Mesenchymal stem cell (in vitro differentiated cells and primary cell): ENCODE measurements around the gene PPP1R9B.

ENCODE experiments used
- DNase-seq: peaks from one replicate; pipeline ENCODE4 v3.0.0-alpha.2; 2013
- H2AFZ ChIP-seq: one replicate; pipeline ENCODE4 v1.6.1; 2013; ENCODE audit warnings: low read depth, mild to moderate bottlenecking, control low read depth, inconsistent platforms, low read length, moderate library complexity
- H2AK5ac ChIP-seq: 2 replicates; pipeline ENCODE4 v1.6.1; 2013; ENCODE audit warnings: low read length, moderate library complexity, mild to moderate bottlenecking, inconsistent platforms; ENCODE audit not compliant: severe bottlenecking
- H2BK120ac ChIP-seq: one replicate; pipeline ENCODE4 v1.6.1; 2013; ENCODE audit warnings: low read depth, mild to moderate bottlenecking, inconsistent platforms, low read length, moderate library complexity
- H2BK12ac ChIP-seq, 2 experiments: one replicate each; pipeline ENCODE4 v1.6.1; 2013; ENCODE audit warnings: inconsistent platforms in 2 of 2, low read length in 2 of 2, mild to moderate bottlenecking in 2 of 2, moderate library complexity in 2 of 2, control low read depth in 1 of 2
- H2BK15ac ChIP-seq: one replicate; pipeline ENCODE4 v1.6.1; 2013; ENCODE audit warnings: mild to moderate bottlenecking, low read depth, inconsistent platforms; ENCODE audit not compliant: poor library complexity, severe bottlenecking
- H2BK5ac ChIP-seq: 2 replicates; pipeline ENCODE4 v1.6.1; 2013; ENCODE audit warnings: low read depth, mild to moderate bottlenecking, low read length, control low read depth, inconsistent platforms; ENCODE audit not compliant: poor library complexity, severe bottlenecking
- H3K14ac ChIP-seq, 2 experiments: one replicate each; pipeline ENCODE4 v1.6.1; 2013; ENCODE audit warnings: inconsistent platforms in 2 of 2, low read length in 2 of 2, control low read depth in 1 of 2, mild to moderate bottlenecking in 1 of 2, moderate library complexity in 1 of 2
- H3K18ac ChIP-seq, 2 experiments: one replicate each; pipeline ENCODE4 v1.6.1; 2013; ENCODE audit warnings: inconsistent platforms in 2 of 2, low read length in 2 of 2, control low read depth in 1 of 2, low read depth in 1 of 2, mild to moderate bottlenecking in 1 of 2
- H3K23ac ChIP-seq, 2 experiments: one replicate each; pipeline ENCODE4 v1.6.1; 2013; ENCODE audit warnings: inconsistent platforms in 2 of 2, low read length in 2 of 2, mild to moderate bottlenecking in 2 of 2, moderate library complexity in 2 of 2, control low read depth in 1 of 2
- H3K27ac ChIP-seq: 2 replicates; pipeline ENCODE4 v1.5.1; 2013; ENCODE audit warnings: mild to moderate bottlenecking, moderate library complexity, low read length, control low read depth, inconsistent platforms; ENCODE audit not compliant: poor library complexity, severe bottlenecking
- H3K27me3 ChIP-seq, 2 experiments: 2 replicates each; pipeline versions ENCODE4 v1.6.1 to v1.7.0; 2013; ENCODE audit warnings: low read length in 2 of 2, mild to moderate bottlenecking in 2 of 2, moderate library complexity in 2 of 2, control low read depth in 1 of 2, inconsistent platforms in 1 of 2; ENCODE audit not compliant: control insufficient read depth in 1 of 2, insufficient read depth in 1 of 2
- H3K36me3 ChIP-seq, 2 experiments: 2 replicates each; pipeline versions ENCODE4 v1.6.1 to v1.7.0; 2013; ENCODE audit warnings: low read length in 2 of 2, control low read depth in 1 of 2, inconsistent platforms in 1 of 2, low read depth in 1 of 2, mild to moderate bottlenecking in 1 of 2; ENCODE audit not compliant: insufficient read depth in 2 of 2, control insufficient read depth in 1 of 2
- H3K4ac ChIP-seq, 2 experiments: one replicate each; pipeline ENCODE4 v1.6.1; 2013; ENCODE audit warnings: inconsistent platforms in 2 of 2, low read length in 2 of 2, mild to moderate bottlenecking in 2 of 2, moderate library complexity in 2 of 2, control low read depth in 1 of 2, low read depth in 1 of 2
- H3K4me1 ChIP-seq: 2 replicates; pipeline ENCODE4 v1.6.1; 2013; ENCODE audit warnings: low read depth, low read length, control low read depth; ENCODE audit not compliant: control insufficient read depth, insufficient read depth
- H3K4me2 ChIP-seq: 2 replicates; pipeline ENCODE4 v1.6.1; 2013; ENCODE audit warnings: low read length, mild to moderate bottlenecking, inconsistent platforms; ENCODE audit not compliant: poor library complexity, severe bottlenecking
- H3K4me3 ChIP-seq, 2 experiments: 2 replicates each; pipeline versions ENCODE4 v1.5.1 to v1.7.0; 2013; ENCODE audit warnings: low read length in 2 of 2, mild to moderate bottlenecking in 2 of 2, control low read depth in 1 of 2, low read depth in 1 of 2; ENCODE audit not compliant: insufficient read depth in 1 of 2
- H3K79me1 ChIP-seq: replicated peaks from 2 replicates; pipeline ENCODE4 v1.6.1; 2013; ENCODE audit warnings: mild to moderate bottlenecking, control low read depth, low read length, inconsistent platforms; ENCODE audit not compliant: poor library complexity, severe bottlenecking
- H3K9ac ChIP-seq: 2 replicates; pipeline ENCODE4 v1.7.0; 2013; ENCODE audit warnings: mild to moderate bottlenecking, low read length, moderate library complexity
- H3K9me3 ChIP-seq: 2 replicates; pipeline ENCODE4 v1.7.0; 2013; ENCODE audit warnings: mild to moderate bottlenecking, low read length; ENCODE audit not compliant: control insufficient read depth
- H4K8ac ChIP-seq: one replicate; pipeline ENCODE4 v1.6.1; 2013; ENCODE audit warnings: inconsistent platforms, mild to moderate bottlenecking, low read length, moderate library complexity
- H4K91ac ChIP-seq: one replicate; pipeline ENCODE4 v1.6.1; 2013; ENCODE audit warnings: mild to moderate bottlenecking, low read length, inconsistent platforms
- WGBS: methylation state at CpG from one replicate; pipeline ENCODE4 v1.1.7; 2013; ENCODE audit warnings: mixed read lengths; 5-methylcytosine and 5-hydroxymethylcytosine counted together

The PPP1R9B gene

GRCh38 chr17:50127697-50128361 lies 22.6 kb downstream of the PPP1R9B start:
- Histone ChIP-seq H3K79me1 (peaks cover 21% of the 10 kb centered on the region), H3K4me2 (peak overlapping the region; percentile 65), H2BK15ac (no peak overlapping the region), H3K36me3 (peaks cover 0 to 14% of the 10 kb centered on the region in 2 experiments), H4K8ac (peak overlapping the region; percentile 3), H3K14ac (no peak overlapping the region), H3K18ac (peak overlapping the region in 1 of 2 experiments; percentile 5), H3K4ac (peak overlapping the region; percentile 37 to 57), H4K91ac (no peak overlapping the region), H2BK5ac (no peak overlapping the region), H3K4me3 (no peak overlapping the region), H3K9me3 (no peaks in the 10 kb centered on the region), H3K4me1 (peaks cover 45% of the 10 kb centered on the region), H2BK12ac (peak overlapping the region in 1 of 2 experiments; percentile 47), H2BK120ac (peak overlapping the region; percentile 84), H2AK5ac (peak overlapping the region; percentile 57), H3K9ac (no peak overlapping the region), H2AFZ (no peak overlapping the region), H3K27ac (peak overlapping the region; percentile 19), H3K23ac (no peak overlapping the region), H3K27me3 (peaks cover 0 to 4% of the 10 kb centered on the region in 2 experiments)
- peak; percentile 51 for DNase-seq
- WGBS = 61% methylated on average over 6 of the region's 6 CpGs

GRCh38 chr17:50125420-50125997 lies 25.0 kb downstream of the PPP1R9B start:
- Histone ChIP-seq H3K27me3 (peaks cover 0 to 5% of the 10 kb centered on the region in 2 experiments), H2BK15ac (no peak overlapping the region), H2BK120ac (no peak overlapping the region), H4K91ac (no peak overlapping the region), H3K36me3 (peaks cover 0 to 20% of the 10 kb centered on the region in 2 experiments), H2BK5ac (no peak overlapping the region), H3K14ac (peak overlapping the region in 1 of 2 experiments; percentile 32), H3K27ac (no peak overlapping the region), H2AFZ (no peak overlapping the region), H3K4ac (no peak overlapping the region), H2AK5ac (peak overlapping the region; percentile 34), H3K18ac (no peak overlapping the region), H3K4me1 (peaks cover 38% of the 10 kb centered on the region), H3K23ac (no peak overlapping the region), H3K4me3 (no peak overlapping the region), H3K9ac (no peak overlapping the region), H3K4me2 (no peak overlapping the region), H2BK12ac (no peak overlapping the region), H3K79me1 (peaks cover 27% of the 10 kb centered on the region), H4K8ac (no peak overlapping the region), H3K9me3 (no peaks in the 10 kb centered on the region)
- 96% methylated on average over 4 of the region's 4 CpGs for WGBS
- DNase-seq = no peak

DNA sequence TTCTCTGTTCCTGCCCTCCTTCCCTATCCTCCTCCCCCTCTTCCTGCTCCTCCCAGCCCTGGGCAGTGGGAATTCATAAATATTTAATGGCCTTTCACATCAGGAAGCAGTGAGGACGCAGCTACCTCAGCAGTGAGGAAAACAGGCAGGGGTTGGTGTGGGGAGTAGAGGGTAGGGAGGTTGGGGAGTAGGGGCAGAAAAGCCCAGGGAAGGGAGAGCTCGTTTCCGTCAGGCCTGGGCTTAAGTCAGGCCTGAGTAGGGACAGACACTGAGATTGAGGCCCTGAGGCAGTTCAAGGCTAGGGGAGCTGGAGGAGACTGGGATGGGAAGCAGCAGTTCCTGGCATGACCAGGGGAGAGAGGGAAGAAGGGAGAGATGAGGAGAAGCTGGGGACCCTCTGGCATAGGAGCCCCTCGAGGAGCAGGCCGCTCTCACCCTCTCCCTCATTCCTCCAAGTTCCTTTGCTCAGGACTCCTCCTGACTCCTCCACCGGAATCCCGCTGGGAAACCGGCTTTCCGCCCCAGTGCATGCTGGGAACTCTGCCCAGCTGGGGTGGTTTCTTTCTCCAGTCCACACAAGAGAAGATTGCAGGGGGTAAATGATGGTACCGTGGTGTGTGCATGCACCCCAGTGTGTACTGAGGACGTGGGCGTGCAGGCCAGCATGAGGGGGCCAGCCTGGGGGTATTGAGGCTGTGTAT lies 26.7 kb downstream of the PPP1R9B start:
- Histone ChIP-seq H3K27ac (peak overlapping the region; percentile 96), H3K9me3 (no peaks in the 10 kb centered on the region), H3K14ac (peak overlapping the region in 1 of 2 experiments; percentile 61), H2BK15ac (peak overlapping the region; percentile 60), H3K36me3 (peaks cover 0 to 30% of the 10 kb centered on the region in 2 experiments), H3K4me1 (peaks cover 32% of the 10 kb centered on the region), H3K18ac (peak overlapping the region; percentile 84 to 90), H3K79me1 (peaks cover 27% of the 10 kb centered on the region), H2BK12ac (peak overlapping the region; percentile 37 to 51), H3K4me2 (peak overlapping the region; percentile 26), H3K23ac (peak overlapping the region in 1 of 2 experiments; percentile 9), H3K4ac (peak overlapping the region; percentile 47 to 95), H2AFZ (peak overlapping the region; percentile 54), H2BK5ac (no peak overlapping the region), H3K27me3 (peaks cover 0 to 19% of the 10 kb centered on the region in 2 experiments), H3K9ac (peak overlapping the region; percentile 56), H2AK5ac (peak overlapping the region; percentile 93), H4K91ac (peak overlapping the region; percentile 88), H2BK120ac (peak overlapping the region; percentile 64), H3K4me3 (no peak overlapping the region), H4K8ac (peak overlapping the region; percentile 98)
- 44% methylated on average over 10 of the region's 12 CpGs for WGBS
- peak; percentile 47 for DNase-seq

DNA sequence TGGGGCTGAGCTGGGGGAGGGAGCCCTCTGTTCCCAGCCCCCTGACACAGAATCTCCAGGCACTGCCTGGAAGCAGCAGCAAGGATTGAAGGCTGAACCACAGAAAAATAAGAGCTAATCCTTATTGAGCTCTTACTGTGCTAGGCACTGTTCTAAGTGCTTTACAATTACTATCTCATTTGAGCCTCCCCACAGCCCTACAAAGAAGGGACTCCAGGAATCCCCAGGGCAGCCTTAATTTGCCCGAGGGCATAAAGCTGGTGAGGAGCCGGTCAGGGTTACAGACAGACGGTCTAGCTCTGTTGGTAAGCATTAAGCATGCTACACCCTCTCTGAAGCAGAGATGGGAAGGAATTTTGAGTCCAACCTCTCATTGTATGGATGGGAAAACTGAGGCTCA lies 27.5 kb downstream of the PPP1R9B start:
- Histone ChIP-seq H2AK5ac (peak overlapping the region; percentile 14), H3K36me3 (peaks cover 0 to 37% of the 10 kb centered on the region in 2 experiments), H3K9me3 (no peaks in the 10 kb centered on the region), H3K27ac (peak overlapping the region; percentile 96), H3K79me1 (peaks cover 26% of the 10 kb centered on the region), H2BK15ac (no peak overlapping the region), H2AFZ (no peak overlapping the region), H3K4me3 (no peak overlapping the region), H2BK5ac (no peak overlapping the region), H4K8ac (peak overlapping the region; percentile 93), H3K14ac (peak overlapping the region in 1 of 2 experiments; percentile 9), H3K9ac (peak overlapping the region; percentile 56), H3K23ac (no peak overlapping the region), H3K18ac (peak overlapping the region; percentile 3 to 79), H3K27me3 (peaks cover 0 to 25% of the 10 kb centered on the region in 2 experiments), H3K4ac (peak overlapping the region; percentile 1 to 47), H3K4me1 (peaks cover 28% of the 10 kb centered on the region), H3K4me2 (no peak overlapping the region), H4K91ac (peak overlapping the region; percentile 65), H2BK12ac (peak overlapping the region; percentile 6 to 87), H2BK120ac (peak overlapping the region; percentile 12)
- no peak for DNase-seq
- 96% methylated on average over 3 of the region's 3 CpGs for WGBS
